GOT3 (cell line): ENCODE measurements around the gene STX7.

Experiments used
- DNase-seq: peaks from one replicate; lab custom pipeline; 2025; ENCODE audit warnings: mixed read lengths; lab: John Stamatoyannopoulos, UW

STX7 gene

GRCh38 chr6:132412656-132413498, 100.0 kb downstream of the STX7 start:
- no peak for DNase-seq

- DNase-seq: no peak
Measured at GRCh38 chr6:132411296-132411695, 101.6 kb downstream of the STX7 start.

DNA sequence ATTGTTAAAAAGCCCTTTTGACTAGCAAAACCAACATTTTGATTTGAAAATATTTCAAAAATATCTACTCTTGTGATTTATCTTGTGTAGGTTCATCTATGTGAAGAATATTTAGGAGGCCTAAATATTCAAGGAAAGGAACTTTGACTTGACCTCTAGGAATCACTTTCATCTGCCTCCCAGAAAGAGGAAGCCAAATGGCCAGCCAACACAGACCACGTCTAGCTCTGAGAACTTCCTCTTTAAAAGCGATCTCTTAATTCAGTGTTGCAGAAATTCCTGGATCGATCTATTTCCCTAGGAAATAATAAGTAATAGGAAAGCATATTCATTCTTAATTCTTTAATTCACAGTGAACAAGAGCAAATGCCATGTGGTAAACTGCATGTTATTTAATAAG, 102.1 kb downstream of the STX7 start:
- no peak for DNase-seq

GRCh38 chr6:132405143-132405915, 107.6 kb downstream of the STX7 start:
- DNase-seq: no peak

GRCh38 chr6:132404736-132405135, 108.2 kb downstream of the STX7 start:
- no peak for DNase-seq

DNA sequence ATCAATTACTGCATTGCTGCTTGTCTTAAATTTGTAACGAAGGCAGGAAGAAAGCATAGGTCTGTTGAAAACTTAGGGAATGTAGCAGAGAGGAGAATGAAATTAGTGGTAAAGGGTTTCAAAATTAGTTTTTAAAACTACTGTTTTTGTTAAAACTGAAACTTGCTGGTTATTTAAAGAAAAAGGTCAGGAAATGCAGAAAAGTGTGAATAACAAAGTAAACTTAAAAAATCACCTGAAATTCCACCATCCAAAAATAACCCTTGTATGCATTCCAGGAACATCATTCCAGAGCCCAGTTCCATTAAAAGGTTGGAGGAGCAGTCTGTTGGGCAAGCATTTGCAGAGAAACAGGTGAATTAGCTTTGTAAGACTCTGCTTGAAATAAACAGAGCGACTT, 108.6 kb downstream of the STX7 start:
- DNase-seq: no peak

GRCh38 chr6:132401618-132402285, 111.2 kb downstream of the STX7 start:
- DNase-seq: no peak

DNA sequence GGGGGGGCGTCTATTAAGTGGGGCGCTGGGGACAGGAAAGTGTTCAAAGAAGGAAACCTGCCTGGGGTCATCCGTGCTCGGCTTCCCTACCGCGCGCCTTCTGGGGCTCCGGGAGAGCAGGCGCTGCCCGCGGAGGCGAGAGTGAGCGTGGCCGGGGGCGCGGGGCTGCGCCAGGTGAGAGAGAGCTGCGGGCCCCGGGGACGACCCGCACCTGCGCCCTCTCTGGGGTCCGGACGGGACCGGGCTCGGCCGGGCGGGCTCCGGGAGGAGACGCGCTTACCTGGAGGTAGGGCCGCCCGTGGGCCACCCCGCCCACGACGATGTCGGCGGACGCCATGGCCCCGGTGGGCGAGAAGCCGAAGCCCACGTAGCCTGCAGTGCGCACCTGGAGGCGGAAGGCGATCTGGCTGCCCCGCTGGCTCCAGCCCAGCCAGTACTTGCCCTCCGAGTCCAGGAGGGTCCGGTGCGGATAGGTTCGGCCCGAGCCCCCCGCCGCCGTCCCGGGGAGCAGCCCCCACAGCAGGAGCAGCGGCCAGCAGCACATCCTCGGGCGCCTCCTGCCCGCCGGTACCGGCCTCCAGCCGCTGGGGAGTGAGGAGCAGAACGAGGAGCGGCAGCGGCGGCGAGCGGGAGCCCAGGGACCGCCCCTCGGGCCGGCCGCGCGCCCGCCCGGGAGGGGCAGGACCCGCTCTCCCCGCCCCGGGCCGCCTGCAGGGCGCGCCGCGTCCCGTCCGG, 111.9 kb downstream of the STX7 start, which contains the start of gene MOXD1:
MOXD1 (minus strand) TSS at position 593 of the 735 bp plus-strand sequence; CDS start at position 544, 49 bp downstream.
- no peak for DNase-seq

GRCh38 chr6:132400555-132400882, 112.4 kb downstream of the STX7 start:
- DNase-seq: no peak

DNA sequence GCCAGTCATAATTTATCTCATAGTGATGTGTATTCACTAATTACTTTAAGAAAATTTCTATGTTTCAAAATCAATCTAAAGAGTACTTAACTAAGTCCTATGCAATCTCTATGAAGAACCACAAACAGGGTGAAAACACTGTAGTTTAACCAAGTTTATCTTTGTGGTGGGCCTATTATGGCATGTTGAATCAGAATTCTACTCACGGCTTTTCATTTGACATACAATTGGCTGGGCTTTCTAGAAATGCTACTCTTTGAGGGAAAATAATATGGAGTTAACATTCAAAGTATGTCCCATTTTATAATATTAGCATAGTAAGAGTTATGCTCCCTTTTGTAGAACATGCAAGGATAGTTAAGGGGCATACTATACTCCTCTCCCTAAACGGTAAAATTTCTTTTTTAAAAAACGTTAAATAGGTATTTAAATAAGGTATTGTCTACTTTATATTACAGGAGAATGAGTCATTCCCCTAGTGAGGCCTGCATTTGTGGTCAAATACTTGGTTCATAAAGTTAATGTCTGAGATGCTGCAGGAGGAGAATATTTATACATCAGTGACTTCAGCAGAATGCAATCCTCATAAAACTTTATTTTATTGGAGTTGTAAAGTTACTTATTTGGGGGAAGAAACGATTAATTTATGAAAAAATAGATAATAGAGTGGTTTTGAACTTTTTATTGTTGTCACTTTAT, 113.4 kb downstream of the STX7 start:
- DNase-seq: no peak
